Measurements from ENCODE around the gene IFT172.

The IFT172 gene

GRCh38 chr2:27422958-27423357 lies 66.6 kb downstream of the IFT172 start:
- no peak for DNase-seq

DNA sequence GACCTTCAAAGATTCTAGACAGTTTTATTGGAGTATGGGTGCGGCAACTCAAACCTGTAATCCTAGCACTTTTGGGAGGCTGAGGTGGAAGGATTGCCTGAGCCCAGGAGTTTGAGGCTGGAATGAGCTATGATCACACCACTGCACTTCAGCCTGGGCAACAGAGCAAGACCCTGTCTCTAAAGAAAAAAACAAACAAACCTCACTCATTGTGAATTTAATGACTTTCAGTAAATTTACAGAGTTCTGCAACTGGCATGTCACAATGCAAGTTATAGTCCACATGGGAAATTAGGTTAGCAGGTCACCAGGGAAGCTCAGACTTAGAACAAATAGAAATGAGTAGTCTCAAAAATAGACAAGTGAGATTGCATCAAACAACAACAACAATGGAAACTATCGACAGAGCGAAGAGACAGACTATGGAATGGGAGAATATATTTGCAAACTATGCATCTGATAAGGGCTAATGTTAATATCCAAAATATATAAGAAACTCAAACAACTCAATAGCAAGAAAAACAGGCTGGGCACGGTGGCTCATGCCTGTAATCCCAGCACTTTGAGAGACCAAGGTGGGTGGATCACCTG lies 67.8 kb downstream of the IFT172 start:
- DNase-seq: no peak

DNA sequence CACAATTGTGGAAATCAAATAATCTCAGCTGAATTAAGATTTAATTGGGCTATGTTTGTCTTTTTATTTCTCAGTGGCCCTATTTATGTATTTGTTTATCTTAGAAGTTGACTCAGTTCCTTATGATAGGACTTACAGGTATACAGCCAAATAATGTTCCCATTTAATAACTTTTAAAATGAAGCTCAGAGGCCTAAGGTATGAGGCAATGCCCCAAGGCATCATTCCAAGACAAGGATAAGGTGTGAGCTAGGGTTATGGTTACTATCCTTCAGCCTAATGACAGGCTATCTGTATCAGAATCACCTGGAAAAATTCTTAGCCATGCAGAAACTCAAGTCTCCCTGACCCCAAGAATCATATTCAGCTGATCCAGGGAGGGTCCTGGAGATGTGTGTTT lies 68.5 kb downstream of the IFT172 start:
- no peak for DNase-seq

DNA sequence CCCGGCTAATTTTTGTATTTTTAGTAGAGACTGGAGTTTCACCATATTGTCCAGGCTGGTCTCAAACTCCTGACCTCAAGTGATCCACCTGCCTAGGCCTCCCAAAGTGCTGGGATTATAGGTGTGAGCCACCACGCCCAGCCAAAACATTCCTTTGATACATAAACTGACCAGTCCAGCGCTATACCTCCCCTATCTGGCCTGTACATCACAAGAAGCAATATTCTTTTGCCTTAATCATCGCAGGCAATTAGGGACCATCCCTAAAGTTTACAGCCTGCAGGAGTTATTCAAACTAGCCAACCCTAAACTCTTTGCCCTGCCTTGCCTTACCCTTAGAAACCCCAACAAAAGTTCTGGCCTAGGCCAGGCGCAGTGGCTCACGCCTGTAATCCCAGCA lies 73.4 kb downstream of the IFT172 start:
- DNase-seq: no peak

DNA sequence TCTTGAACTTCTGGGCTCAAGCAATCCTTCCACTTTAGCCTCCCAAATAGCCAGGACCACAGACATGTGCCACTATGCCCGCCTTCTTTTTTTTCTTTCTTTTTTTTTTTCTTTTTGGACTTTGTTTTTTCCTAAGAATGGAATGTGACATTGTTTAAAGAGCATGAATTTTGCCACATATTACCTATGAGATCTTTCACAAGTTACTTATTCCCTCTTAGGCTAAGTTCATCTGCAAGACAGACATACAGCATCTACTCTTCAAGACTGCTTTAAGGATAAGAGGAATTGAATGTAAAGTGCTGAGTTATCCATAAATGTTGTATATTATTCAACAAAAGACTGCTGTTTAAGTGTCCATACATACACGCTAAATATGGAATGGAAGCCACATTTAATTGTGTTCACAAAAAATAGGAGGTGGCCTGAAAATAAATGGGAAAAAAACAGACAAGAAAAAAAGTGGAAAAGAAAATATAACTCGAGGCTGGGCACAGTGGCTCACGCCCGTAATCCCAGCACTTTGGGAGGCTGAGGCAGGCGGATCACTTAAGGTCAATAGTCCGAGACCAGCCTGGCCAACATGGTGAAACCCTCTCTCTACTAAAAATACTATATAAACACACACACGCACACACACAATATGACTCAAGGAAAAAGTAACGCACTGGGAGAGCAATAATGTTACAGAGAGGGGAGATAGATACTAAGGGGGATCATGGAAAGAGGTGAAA lies 77.0 kb downstream of the IFT172 start:
- DNase-seq: no peak

DNA sequence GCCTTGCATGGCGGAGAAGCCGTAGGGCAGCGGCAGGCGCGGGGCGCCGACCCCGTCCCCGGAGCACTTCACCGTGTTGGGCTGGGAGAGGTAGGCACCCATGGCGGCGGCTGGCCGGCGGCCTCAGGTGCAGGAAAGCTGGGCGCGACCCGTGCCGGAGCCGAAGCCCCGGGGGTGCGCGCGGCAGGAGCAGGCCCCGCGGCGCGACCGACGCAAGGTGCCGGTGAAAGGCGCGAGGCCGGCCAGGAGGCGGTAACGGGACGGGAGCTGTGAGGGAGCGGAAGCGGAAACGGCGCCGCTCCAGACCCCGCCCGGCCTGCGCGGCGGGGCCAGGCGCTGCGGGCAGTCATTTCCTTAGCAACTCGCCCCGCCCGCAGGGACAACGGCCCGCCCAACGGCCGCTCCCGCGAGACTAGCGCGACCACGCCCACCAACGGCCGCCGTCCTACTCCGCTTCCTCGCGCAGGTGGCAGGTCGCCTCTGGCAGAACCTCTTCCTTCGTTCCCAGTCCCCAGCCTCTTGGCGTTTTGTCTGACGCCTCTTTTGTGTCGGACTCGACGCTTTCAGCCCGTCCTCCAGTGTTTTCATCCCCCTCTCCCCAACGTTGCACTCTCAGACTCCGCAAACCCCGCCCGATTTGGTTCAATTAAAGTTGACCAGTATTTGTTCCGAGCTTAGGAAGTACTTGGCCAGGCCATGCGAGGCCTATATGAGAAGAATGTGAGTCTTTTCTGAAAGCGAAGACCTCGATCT lies 80.0 kb downstream of the IFT172 start, which contains the start of gene PPM1G:
Gene PPM1G (minus strand): TSS at position 271 of the 753 bp plus-strand sequence. CDS start 169 bp downstream, at position 102.
- DNase-seq: peak; percentile 98

DNA sequence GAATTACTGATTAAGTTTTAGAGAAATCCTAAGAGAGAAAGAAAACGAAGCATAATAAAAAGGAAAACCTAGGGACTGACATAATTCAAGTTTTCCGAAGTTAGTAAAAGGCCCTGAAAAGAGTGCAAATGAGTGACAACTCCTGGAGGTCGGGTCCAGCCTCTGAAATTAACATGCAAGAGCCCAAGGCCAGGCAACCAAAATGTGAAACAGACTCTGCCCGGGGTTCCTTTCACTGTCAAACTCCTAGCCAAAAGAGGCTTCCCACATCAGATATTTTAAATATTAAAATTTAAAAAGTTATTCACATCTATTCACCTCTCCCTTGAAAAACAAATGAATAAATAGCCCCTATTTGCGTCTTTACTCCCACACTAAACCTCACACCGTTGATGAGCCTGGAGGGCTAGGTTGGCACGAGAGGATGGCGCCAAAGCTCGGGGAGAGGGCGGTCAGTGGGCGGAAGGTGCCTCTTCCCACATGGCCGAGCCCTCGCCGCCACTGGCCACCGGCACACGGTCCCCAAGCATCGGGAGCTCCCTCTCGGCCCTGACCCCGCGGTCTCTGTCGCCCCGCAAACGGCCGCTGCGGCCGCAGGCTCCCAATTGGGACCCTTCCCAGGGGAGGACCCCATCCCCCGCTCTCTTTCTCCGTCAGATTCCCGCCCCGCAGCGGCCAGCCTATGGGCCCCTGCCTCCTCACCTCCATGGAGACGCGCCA lies 80.8 kb downstream of the IFT172 start:
- DNase-seq: no peak

- no peak for DNase-seq
Observed at GRCh38 chr2:27407798-27408491, 81.6 kb downstream of the IFT172 start.

DNA sequence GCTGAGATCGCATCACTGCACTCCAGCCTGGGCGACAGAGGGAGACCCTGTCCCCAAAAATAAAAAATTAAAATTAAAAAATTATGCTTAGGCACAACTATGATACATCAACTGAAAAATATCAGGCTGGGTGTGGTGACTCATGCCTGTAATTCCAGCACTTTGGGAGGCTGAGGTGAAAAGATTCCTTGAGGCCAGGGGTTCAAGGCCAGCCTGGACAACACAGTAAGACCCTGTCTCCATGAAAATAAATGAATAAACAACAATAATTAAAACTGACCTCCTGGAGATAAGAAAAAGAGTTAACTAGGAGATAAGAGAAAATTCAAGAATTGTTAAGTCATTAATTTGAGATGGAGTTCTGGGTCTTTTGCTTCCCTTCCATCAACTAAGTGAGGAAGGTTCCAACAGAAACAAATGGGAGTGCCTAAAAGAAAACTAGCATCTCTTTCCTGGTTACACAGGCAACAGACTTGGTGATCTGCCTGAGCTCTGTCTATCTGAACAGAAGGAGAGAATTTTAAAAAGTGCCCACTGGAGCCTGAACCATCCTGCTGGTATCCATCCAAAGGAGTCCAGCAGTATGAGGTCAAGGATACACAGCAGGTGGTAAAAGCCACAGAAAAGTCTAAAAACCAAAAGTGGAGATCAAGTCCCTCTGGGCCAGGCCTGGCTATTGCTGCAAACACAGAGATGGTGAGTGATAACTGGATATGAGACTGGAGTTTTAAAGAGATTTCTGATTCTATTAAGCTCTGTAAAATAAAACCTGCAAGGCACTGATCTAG lies 89.0 kb downstream of the IFT172 start:
- DNase-seq: no peak

GRCh38 chr2:27398962-27399361 lies 90.6 kb downstream of the IFT172 start:
- DNase-seq: no peak
